GM19351 (cell line): ENCODE results near the gene RNU6-1.

Source experiments
- ATAC-seq: cut with Tn5 transposase; IDR thresholded peaks from one replicate; pipeline ENCODE4 v1.9.1; 2021; ENCODE audit warnings: mild to moderate bottlenecking, moderate library complexity; ENCODE audit not compliant: unreplicated experiment

The RNU6-1 gene

GRCh38 chr15:67822537-67823313 is 17.1 kb downstream of the RNU6-1 start:
- ATAC-seq, result no peak

DNA sequence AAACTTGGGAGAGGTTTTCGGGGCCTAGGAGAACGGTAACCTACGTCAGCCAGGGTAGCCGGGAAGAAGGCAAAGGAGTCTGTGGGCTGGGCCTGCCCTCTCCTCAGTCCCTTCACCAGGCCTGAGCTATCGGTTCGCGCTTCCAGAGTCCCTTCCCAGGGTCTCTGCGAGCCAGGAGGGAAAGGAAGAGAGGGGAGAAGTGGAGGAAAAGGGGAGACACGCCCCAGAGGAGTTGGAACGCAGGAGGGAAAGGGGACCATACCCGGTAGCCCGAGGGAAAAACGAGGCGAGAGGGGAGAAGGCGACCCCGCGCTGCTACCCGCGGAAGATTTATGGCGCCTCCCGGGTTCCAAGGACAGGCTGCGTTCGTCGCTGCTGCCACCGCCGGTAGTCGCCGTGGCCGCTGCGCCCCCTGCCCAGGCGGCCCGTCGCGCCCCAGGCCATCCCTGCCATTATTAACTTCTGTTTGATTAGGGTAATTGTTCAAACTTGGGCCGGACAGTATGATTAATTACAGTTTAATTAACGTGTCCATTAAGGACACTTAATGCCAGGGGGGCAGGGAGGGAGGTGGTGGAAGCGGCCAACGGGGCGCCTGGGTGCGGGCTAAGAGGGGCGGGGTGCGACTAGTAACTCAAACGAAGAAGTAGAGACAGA is 17.9 kb downstream of the RNU6-1 start:
- no peak for ATAC-seq

DNA sequence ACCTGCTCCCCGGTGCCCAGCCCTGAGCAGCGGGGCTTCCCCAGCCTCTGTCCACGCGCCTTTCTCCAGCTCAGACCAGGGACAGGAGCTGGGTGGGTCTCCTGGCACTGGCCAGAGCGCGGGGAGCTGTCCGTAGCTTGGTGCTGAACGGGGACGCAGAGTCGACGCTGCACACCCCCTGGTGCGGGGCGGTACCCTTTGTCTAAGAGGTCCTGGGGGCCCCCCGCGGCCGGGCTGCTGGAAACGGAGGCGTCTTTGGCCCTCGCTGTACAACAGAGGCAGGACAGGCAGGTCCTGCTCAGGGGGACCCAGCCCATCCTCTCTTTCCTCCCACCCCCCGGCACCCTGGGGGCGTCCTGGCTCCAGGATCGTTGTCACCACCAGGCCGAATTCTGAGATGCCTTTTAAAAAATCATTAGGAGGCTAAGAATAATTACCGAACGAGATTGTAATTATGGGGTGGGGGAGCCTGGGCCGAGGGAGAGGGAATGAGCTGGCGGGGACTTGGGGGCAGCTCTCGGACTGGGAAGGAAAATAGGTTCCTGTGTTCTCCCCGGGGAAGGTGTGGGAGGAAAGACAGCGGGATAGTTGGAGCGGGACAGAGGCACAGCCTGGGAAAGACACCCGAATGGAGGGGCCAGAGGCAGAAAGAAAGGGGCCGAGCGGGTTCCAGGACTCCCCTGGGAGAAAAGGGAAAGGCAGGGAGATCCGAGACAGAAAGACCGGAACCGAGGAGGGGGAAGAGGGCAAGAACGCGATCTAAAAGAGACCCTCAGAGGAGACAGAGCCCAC is 18.7 kb downstream of the RNU6-1 start:
- ATAC-seq, result no peak

DNA sequence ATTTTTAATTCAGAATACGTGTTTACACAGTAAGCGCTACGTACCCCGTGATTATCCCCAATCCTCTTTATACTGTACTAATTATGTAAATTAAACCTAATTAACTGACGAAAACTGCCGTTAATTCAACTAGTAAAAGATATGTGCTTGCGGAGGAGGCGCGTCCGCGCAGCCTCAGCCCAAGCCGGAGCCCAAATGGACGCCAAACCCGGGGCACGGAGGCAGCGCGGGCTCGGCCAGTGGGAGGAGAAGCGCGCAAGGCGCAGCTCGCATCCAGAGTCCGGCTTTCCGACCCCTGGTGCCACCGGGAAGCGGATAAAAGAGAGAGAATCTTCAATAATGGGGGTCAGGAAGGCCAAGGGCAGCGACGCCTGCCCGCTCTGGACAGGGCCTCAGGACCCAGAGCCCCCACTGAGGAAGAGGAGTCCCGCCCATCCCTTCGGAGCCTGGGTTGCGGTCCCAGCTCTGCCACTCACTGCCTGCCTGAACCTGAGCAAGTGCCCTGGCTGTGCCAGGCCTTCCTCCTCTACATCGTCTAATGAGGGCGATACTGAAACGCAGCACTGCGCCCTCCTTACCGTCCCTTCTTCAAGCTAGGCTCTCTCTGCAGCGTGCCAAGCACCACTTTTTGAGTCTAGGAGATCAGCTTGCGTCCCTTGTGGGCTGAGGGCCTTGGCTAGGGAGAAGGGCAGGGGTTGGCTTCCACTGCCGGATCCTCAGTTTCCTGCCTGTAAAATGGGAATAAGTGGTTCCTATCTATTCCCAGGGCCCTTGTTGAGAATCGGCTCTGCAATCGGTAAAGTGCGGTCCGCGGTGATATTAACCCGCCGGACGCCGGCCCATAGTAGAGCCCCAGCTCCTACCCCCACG is 19.5 kb downstream of the RNU6-1 start:
- no peak for ATAC-seq

GRCh38 chr15:67819636-67820035 is 20.2 kb downstream of the RNU6-1 start:
- no peak for ATAC-seq

GRCh38 chr15:67818464-67818863 is 21.4 kb downstream of the RNU6-1 start:
- no peak for ATAC-seq

GRCh38 chr15:67816668-67817067 is 23.2 kb downstream of the RNU6-1 start:
- no peak for ATAC-seq

- no peak for ATAC-seq
Observed at GRCh38 chr15:67815036-67815592, 24.7 kb downstream of the RNU6-1 start.

- ATAC-seq, result no peak
Observed at GRCh38 chr15:67813104-67813634, 26.7 kb downstream of the RNU6-1 start.

DNA sequence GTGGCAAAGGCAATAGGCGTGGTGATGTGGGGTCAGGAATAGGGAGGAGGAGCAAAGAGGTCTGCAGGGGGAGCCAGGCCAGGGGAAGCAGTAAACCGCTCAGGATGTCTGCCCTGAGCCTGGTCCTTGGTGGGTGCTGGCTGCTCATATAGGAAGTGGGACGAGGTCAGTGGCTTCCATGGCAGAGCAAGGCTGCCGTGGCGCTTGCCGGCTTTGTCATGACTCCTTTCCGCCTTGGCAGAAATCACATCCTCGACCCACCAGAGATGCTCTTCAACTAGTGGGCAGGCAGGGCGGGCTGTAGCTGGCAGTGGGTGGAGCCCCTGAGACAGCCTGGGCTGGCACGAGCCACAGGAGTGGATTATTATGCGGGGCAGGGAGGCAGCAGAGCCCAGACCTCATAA is 27.6 kb downstream of the RNU6-1 start:
- ATAC-seq, result no peak

- no peak for ATAC-seq
Observed at GRCh38 chr15:67809866-67810265, 30.0 kb downstream of the RNU6-1 start.

DNA sequence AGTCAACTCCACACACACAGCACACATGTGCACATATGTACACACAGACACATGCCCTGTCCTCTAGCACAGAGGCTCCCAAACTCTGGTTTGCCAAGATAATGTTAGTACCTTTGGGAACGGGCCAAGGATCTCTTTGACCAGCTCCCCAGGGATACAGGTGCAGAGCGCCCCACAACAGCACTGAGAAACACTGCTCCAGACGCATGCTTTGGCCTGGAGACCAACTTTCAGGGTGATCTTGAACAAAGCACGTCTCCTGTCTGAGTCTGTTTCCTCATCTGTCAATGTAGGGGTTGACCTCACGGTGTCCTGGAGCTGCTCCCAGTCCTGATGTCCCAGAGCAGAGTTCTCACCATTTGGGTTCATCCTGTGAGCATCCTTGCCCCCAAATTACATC is 30.4 kb downstream of the RNU6-1 start:
- ATAC-seq, result no peak

DNA sequence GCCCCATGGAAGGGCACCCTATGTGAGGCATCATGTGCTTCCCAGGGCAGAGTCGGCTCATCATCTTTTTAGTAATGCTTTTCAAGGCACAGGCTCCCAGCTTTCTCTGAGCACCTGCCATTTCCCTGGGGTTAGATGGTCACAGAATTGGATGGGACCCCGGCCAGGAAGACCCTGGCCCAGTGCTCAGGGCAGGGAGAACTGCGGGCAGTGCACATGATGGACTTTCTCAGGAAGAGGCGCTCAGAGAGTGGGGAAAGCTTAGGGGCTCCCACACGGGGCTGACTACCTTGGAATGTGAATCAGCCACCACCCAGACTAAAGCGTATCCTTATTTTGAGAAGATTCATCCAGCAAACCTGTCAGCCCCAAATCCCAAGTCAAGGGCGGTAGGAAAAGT is 31.0 kb downstream of the RNU6-1 start:
- ATAC-seq, result no peak

- ATAC-seq, result no peak
Observed at GRCh38 chr15:67807836-67808235, 32.0 kb downstream of the RNU6-1 start.

- no peak for ATAC-seq
Observed at GRCh38 chr15:67807141-67807540, 32.7 kb downstream of the RNU6-1 start.

GRCh38 chr15:67806536-67806935 is 33.3 kb downstream of the RNU6-1 start:
- ATAC-seq, result no peak

GRCh38 chr15:67805666-67806516 is 34.0 kb downstream of the RNU6-1 start:
- ATAC-seq, result no peak

DNA sequence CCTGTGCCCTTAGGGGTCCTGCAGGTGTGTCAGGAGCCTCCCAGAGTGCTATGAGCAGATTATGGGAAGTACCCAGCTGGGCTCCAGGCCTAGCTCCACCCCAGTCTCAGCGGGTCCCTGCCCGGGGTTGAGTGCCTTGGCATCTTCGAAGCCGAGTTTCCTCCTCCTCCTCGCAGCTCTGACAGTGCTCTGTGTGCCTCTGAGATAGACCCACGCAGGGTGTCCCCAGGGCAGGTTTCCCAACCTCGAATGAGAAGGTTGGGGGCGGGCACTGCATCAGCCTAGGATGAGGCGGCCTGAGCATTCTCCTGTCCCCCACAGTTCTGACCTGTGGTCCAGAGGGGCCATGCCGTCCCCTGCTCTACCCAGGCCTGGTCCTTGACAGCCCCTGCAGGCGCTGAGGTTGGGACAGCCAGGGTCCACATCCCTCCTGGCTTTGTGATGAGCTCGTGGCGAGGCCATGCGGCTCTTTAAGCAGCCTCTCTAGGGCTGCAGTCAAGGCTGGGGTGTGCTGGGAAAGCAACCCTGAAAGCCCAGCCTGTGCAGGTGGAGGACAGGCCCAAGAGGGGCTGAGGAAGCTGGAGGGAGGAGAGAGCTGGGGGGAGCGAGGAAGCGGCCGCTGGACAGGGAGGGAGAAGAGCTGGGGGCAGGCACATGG is 34.7 kb downstream of the RNU6-1 start:
- ATAC-seq, result no peak
